Measurements from ENCODE around the gene MKLN1.
A peak's percentile ranks its signal among the peaks of the same experiment; 100 is the strongest.

The MKLN1 gene

DNA sequence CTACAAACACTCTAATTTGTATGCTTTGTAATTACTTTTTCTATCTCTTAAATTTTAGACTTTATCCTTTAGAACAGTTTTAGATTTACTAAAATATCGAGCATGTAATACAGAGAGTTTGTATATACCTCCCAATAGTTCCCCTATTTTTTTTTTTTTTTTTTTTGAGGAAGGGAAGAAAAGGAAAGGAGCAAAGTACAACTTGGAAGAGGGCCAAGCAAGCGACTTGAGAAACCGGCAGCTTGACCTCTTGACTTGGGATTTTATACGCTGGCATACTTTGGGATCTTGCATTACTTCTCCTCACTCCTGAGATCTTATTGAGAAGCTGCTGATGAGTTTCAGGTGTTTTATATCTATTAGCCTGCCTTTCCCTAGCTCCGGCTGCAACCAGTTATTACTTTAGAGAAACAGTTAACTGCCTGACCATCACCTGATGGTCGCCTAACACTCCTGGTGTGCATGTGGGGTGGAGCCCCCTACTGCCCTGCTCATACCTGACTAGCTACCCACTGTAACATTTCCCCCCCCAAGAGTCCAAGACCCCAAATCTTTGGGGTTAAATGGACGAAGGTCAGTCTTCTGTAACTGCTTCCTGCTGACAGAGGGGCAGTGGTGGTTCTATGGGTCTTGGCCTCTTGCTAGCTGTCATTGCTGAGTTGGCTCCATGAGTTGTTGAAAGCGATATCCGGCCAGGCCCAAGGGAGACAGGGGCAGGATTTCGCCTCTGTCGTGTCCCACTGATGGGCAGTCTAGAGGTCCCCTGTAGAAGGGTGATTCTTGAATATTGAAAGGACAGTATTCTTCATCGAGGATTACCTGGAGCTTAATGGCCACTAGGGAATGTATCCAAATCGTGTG is 28.5 kb downstream of the MKLN1 start:
- no peak for DNase-seq

GRCh38 chr7:131357282-131357880 is 29.7 kb downstream of the MKLN1 start:
- no peak for DNase-seq

- DNase-seq, result no peak
These were observed 31.0 kb downstream of the MKLN1 start for GRCh38 chr7:131358636-131359035.

DNA sequence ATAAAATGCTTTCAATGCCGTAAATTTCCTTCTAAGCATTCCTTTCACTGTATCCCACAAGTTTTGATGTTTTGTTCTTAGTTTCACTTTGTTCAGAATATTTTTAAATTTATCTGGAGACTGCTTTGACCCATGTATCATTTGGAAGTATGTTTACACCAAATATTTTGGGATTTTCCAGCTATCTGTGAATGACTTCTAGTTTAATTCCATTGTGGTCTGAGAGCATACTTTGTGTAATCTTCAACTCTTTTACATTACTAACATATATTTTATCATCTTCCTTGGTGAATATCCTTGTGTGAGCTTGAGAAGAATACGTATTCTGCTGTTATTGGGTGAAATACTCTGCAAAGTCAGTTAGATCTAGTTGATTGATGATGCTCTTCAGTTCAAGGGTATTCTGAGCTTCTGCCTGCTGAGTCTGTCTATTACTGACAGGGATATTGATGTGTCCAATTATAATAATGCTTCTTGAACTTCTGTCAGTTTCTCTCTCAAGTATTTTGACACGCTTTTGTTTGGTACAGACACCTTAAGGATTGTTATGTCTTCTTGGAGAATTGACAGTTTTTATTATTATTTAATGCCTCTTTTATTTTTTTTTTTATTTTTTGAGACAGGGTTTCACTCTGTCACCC is 31.6 kb downstream of the MKLN1 start:
- no peak for DNase-seq

GRCh38 chr7:131363719-131364118 is 36.0 kb downstream of the MKLN1 start:
- no peak for DNase-seq

DNA sequence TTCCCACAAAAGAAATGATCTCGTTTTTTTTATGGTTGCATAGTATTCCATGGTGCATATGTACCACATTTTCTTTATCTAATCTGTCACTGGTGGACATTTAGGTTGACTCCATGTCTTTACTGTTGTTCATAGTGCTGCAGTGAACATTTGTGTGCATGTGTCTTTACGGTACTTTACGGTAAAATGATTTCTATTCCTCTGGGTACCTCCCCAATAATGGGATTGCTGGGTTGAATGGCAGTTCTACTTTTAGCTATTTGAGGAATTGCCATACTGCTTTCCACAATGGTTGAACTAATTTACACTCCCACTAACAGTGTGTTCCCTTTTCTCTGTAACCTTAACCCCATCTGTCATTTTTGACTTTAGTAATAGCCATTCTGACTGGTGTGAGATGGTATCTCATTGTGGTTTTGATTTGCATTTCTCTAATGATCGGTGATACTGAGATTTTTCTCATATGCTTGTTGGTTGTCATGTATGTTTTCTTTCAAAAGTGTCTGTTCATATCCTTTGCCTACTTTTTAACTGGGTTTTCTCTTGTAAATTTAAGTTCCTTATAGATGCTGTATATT is 37.2 kb downstream of the MKLN1 start:
- DNase-seq, result no peak

DNA sequence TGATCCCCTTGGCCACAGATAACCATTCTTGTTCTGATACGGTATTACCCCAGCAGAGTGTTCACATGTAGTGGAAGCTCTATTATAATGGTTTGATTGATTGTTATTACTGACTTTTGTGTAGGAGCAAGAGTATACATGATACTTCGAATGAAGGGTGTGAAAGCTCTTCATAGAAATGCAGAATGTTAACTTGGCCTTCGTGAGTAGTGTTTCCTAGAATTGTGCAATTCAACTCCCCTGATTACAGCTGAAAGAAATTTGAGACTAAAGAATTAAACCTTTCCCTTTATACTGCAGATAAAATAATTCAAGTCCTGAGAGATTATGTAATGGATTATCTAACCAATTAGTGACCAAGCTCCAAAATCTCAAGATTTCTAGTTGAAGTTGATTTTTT is 38.2 kb downstream of the MKLN1 start:
- no peak for DNase-seq

DNA sequence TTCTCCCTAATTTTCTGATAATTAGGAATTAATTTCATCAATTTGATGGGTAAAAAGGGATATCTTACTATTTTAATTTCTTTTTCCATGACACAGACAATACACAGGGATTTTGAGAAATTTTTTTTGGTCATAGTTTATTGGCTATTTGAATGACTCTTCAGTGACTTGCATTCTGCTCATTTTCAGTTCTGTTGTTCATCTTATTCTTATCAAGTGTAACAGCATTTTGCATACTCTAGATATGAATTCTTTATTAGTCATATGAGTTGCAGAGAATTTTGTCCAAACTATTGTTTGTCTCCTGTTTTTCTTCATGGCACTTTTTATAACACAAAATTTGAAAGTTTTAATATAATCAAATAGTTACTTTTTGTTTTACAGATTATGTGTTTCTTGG is 41.7 kb downstream of the MKLN1 start:
- DNase-seq, result no peak

DNA sequence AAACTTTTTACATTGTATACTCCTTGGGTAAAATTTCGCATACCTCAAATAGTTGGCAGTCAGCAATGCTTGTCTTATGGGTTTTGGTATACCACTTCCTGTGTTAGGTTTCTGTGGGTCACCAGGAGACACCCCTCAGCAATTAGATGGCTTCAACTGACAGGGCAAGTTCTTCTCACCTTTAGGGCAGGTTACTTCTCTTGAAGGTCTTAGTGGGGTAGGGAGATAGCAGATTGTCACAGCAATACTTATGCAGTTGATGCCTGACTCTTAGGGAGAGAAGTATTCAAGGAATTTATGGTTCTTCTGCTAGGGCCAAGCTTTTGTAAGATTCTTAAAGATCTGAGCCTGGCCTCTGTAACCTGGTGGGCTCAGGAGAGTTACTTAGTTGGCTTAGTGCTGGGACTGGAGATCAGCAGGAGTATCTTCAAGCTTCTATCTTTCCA is 42.9 kb downstream of the MKLN1 start:
- DNase-seq, result peak; percentile 2

- no peak for DNase-seq
These were observed 43.7 kb downstream of the MKLN1 start for GRCh38 chr7:131371411-131371810.

- no peak for DNase-seq
These were observed 44.9 kb downstream of the MKLN1 start for GRCh38 chr7:131372554-131372953.

DNA sequence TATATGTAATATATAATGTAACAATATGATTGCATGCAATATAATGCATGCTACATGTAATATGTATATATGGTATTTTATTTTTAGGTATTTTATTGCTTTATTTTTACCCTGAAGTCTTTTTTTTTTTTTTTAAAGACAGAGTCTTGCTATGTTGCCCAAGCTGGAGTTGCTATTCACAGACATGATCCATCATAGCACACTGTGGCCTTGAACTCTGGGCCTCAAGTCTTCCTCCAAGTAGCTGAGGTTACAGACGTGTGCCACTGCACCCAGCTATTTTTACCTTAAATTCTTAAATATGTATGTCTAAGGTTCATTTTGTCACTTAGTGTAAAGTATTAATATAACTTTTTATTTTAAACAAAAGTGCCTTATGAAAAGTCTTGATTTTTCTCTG is 47.1 kb downstream of the MKLN1 start:
- DNase-seq, result no peak

DNA sequence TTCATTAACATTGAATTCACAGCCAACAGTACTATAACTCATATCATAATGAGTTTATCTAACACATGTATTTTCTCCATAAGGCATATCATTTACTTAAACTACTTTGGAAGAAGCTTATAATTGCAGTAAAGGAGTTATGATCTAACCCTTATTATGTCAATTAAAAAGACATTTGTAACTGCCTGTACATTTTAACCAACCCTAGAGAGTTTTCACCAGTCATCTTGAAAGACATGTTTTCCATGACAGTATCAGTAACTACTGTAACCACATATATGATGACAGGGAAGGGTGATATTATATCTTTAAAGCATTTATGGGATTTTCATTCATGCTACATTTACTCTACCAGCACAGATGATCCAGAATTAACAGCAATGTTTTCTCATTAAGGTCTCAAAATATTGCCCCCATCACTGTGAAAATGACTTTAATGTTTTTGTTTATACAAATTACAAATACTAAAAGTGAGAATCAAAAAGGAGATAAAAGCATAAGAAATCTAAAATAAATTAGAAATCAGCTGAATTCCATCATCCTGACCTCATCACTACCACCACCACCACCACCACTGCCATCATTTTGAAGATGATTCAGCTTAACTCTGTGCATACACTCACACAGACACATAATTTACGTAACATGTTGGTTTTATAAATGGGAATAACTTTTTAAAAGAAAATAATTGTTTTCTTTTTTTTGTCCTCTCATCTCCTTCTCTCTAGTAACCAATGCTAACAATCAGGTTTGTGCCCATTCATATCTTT is 53.6 kb downstream of the MKLN1 start:
- no peak for DNase-seq

DNA sequence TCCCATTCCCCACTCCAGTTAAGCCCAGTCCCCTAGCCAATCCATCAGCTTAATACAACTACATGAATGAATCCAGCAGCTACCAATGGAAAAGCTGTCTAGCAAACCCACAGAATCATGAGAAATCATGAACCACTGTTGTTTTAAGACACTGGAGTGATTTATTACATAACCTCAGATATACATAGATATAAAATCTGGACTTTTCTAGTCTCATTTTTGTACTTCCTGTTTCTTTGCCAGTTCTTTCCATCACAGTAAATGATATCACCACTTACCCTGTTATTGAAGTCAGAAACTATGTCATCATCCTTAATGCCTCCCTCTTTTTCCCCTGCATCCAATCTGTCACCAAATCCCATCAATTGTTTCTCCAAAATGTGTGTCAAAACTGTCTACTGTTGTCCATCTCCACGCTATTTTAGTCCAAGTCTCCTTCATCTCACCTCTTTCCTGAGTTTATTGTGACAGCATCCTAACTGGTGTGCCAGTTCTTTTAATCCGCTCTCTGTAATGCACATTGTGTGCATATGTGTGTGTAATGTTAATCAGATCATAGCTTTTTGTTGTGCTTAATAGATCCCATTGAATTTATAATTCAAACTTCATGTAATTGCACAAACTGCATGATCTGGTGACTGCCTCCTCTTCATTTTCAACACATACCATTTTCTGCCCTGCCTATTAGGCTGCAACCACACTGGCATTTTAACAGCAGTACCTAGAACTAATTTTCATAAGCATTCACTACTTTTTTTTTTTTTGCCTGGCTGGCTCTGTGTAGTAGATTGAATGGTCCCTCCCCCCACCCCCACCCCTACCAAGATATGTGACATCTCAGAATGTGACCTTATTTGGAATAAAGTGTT is 56.0 kb downstream of the MKLN1 start:
- no peak for DNase-seq

GRCh38 chr7:131384286-131384635 is 56.6 kb downstream of the MKLN1 start:
- no peak for DNase-seq

- no peak for DNase-seq
These were observed 57.4 kb downstream of the MKLN1 start for GRCh38 chr7:131385039-131385605.

GRCh38 chr7:131388126-131388525 is 60.5 kb downstream of the MKLN1 start:
- no peak for DNase-seq

DNA sequence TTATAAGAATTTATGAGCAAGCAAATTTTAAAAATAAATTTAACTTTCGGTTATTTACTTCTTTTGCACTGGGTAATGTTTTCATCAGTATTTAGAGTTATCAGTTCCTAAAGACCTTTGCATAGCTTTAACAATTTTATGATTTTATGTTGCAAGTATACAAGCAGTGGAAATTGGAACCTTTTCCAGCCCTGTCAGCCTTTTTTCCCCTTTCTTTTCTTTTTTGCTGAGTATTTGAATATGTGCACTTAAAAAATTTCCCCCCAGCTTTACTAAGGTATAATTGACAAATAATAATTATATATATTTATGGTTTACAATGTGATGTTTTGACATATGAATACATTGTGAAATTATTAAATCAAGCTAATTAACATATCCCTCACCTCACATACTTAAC is 62.6 kb downstream of the MKLN1 start:
- DNase-seq, result no peak

DNA sequence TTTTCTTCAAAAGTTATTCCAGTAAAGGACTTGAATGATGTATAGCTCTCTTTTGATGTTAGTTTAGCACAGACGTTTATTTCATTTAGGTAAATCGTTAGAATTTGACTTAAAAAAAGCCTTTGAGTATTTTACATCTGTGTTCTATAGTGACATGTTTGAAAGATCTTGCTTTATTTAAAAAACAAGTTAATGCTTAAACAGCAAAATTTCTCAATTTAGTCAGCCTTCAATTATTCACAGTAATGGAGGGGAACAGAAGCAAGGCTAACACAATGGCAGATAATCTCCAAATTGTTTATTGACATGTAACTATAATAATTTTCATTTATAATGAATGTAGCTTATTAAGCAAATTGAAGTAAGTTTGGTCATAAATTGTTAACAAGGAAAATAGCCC is 63.5 kb downstream of the MKLN1 start:
- no peak for DNase-seq

DNA sequence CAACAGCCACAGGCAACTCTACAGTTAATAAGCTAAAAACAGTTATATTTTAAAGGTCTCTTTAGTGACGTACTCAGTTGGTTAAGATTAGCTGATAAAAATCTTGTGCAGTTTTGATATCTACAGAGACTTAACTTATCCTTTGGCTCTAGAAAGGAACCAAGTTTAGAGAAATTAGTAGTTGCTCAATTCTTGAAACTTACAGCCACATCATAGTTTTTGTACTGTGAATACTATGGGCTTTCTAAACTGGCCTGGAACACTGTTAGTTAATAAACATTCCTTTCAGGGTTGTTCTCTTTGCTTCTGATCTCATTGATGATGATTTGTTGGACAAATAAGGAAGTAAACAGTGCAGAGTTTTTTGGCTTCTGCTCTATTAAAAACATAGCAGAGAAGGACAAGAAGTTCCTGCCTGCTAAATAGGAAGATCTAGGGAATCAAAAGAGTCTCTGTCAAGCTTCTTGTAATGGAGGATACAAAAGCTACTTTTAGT is 73.1 kb downstream of the MKLN1 start:
- DNase-seq, result no peak

GRCh38 chr7:131401194-131401593 is 73.5 kb downstream of the MKLN1 start:
- DNase-seq, result no peak

All from activated T-cell treated with anti-CD3 and anti-CD28 coated beads for 4 hours (primary cell).